ENCODE results near the gene SAMSN1.

Gene SAMSN1

DNA sequence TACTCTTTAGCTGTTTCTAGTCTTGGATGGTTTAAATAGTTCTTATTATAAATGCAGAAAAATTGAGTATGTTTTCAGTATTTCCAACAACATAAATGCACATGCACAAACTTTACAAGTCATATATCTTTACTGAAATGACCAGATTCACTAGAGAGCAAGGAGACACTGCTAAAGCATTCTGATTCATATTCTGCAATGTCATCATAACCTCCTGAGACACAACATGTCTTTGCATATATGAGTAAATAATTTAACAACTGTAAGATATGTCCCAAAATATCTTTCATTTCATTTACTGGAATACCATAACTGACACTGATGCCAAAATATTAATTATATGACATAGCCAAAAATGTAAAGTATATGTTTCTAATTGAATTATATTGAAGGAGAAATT lies 16.8 kb upstream of the SAMSN1 start:
- ChIA-PET POLR2A (no interaction called here), CTCF (no interaction called here)
- H3K27ac ChIP-seq (ENCODE audit: extremely low read depth, low read depth, low read length) = no peak overlapping the region
- H3K4me3 ChIP-seq (ENCODE audit: low read depth, low read length) = no peak overlapping the region
- H3K4me1 ChIP-seq (ENCODE audit: control insufficient read depth, insufficient read depth, low read length) = no peaks in the 10 kb centered on the region
- TF ChIP-seq ZNF426 (tag by site-specific recombination; IDR thresholded peaks at IDR 0.05) (no peak), ZFP69B (tag by site-specific recombination; IDR thresholded peaks at IDR 0.05) (no peak), ZNF184 (tag by site-specific recombination; IDR thresholded peaks at IDR 0.05) (no peak), ZNF239 (tag by site-specific recombination; IDR thresholded peaks at IDR 0.05) (no peak), ZNF132 (tag by site-specific recombination; IDR thresholded peaks at IDR 0.05; ENCODE audit: borderline replicate concordance) (no peak), ZNF311 (tag by site-specific recombination; IDR thresholded peaks at IDR 0.05; ENCODE audit: borderline replicate concordance) (no peak), ZNF514 (tag by site-specific recombination; IDR thresholded peaks at IDR 0.05) (no peak), ZNF354C (tag by site-specific recombination; IDR thresholded peaks at IDR 0.05; ENCODE audit: borderline replicate concordance, low read depth) (no peak), ZNF654 (tag by site-specific recombination; IDR thresholded peaks at IDR 0.05; ENCODE audit: low read depth) (no peak), ZNF792 (tag by site-specific recombination; IDR thresholded peaks at IDR 0.05) (no peak), ZNF324 (tag by site-specific recombination; IDR thresholded peaks at IDR 0.05) (no peak), ZNF561 (tag by site-specific recombination; IDR thresholded peaks at IDR 0.05; ENCODE audit: borderline replicate concordance) (no peak), ZNF266 (tag by site-specific recombination; IDR thresholded peaks at IDR 0.05; ENCODE audit: low read depth) (no peak), ZFP37 (tag by site-specific recombination; IDR thresholded peaks at IDR 0.05) (no peak), REPIN1 (tag by site-specific recombination; IDR thresholded peaks at IDR 0.05; ENCODE audit: low read depth) (no peak), ZNF423 (tag by site-specific recombination; IDR thresholded peaks at IDR 0.05) (no peak), GLI4 (tag by site-specific recombination; IDR thresholded peaks at IDR 0.05) (no peak), ZNF274 (IDR thresholded peaks at IDR 0.05; ENCODE audit: low read length) (no peak), ZNF274 (tag by site-specific recombination; IDR thresholded peaks at IDR 0.05; ENCODE audit: borderline replicate concordance) (no peak)
- TF ChIP-seq, protein P1, sequence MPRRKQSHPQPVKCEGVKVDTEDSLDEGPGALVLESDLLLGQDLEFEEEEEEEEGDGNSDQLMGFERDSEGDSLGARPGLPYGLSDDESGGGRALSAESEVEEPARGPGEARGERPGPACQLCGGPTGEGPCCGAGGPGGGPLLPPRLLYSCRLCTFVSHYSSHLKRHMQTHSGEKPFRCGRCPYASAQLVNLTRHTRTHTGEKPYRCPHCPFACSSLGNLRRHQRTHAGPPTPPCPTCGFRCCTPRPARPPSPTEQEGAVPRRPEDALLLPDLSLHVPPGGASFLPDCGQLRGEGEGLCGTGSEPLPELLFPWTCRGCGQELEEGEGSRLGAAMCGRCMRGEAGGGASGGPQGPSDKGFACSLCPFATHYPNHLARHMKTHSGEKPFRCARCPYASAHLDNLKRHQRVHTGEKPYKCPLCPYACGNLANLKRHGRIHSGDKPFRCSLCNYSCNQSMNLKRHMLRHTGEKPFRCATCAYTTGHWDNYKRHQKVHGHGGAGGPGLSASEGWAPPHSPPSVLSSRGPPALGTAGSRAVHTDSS (tag by site-specific recombination; IDR thresholded peaks at IDR 0.05) = no peak
- TF ChIP-seq, protein P2, sequence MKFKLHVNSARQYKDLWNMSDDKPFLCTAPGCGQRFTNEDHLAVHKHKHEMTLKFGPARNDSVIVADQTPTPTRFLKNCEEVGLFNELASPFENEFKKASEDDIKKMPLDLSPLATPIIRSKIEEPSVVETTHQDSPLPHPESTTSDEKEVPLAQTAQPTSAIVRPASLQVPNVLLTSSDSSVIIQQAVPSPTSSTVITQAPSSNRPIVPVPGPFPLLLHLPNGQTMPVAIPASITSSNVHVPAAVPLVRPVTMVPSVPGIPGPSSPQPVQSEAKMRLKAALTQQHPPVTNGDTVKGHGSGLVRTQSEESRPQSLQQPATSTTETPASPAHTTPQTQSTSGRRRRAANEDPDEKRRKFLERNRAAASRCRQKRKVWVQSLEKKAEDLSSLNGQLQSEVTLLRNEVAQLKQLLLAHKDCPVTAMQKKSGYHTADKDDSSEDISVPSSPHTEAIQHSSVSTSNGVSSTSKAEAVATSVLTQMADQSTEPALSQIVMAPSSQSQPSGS (tag by site-specific recombination; IDR thresholded peaks at IDR 0.05; ENCODE audit: low read depth) = no peak
- H3K9me3 ChIP-seq (ENCODE audit: control insufficient read depth, insufficient read depth, low read depth, low read length) = no peaks in the 10 kb centered on the region
- H3K36me3 ChIP-seq (ENCODE audit: control insufficient read depth in 2 of 2, insufficient read depth in 1 of 2, low read length in 2 of 2) = no peaks in the 10 kb centered on the region

DNA sequence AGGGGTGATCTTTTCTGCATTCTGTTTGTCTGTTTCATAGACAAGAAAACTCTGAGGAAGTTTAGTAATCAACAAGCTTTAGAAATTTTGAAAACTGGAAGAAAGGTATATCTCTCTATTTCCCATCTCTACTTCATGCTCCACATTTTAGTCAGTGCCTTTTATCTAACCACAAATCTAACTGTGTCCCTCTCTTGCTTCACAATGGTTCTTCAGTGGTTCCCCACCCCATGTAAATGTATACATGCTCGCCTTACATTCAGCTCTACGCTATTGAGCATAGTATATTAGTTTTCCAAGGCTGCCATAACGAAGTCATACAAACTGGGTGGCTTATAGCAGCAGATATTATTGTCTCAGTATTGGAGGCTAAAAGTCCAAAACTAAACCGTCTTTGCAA lies 14.4 kb upstream of the SAMSN1 start:
- no peaks in the 10 kb centered on the region for H3K9me3 ChIP-seq (ENCODE audit: control insufficient read depth, insufficient read depth, low read depth, low read length)
- H3K4me1 ChIP-seq (ENCODE audit: control insufficient read depth, insufficient read depth, low read length) = no peaks in the 10 kb centered on the region
- no peak overlapping the region for H3K4me3 ChIP-seq (ENCODE audit: low read depth, low read length)
- no peaks in the 10 kb centered on the region for H3K36me3 ChIP-seq (ENCODE audit: control insufficient read depth in 2 of 2, insufficient read depth in 1 of 2, low read length in 2 of 2)
- TF ChIP-seq, protein P3, sequence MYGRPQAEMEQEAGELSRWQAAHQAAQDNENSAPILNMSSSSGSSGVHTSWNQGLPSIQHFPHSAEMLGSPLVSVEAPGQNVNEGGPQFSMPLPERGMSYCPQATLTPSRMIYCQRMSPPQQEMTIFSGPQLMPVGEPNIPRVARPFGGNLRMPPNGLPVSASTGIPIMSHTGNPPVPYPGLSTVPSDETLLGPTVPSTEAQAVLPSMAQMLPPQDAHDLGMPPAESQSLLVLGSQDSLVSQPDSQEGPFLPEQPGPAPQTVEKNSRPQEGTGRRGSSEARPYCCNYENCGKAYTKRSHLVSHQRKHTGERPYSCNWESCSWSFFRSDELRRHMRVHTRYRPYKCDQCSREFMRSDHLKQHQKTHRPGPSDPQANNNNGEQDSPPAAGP (tag by site-specific recombination; IDR thresholded peaks at IDR 0.05) = no peak
- ChIA-PET CTCF (no interaction called here), POLR2A (no interaction called here)
- no peak overlapping the region for H3K27ac ChIP-seq (ENCODE audit: extremely low read depth, low read depth, low read length)
